ENCODE data around the gene UBE2C. TPM values are rescaled to one million over a fixed set of nuclear protein-coding genes. Genes with fewer than 3 reads are reported as not detected.

UBE2C gene
- total RNA-seq, 1 donor from 2014 or later: 3.5 TPM

DNA sequence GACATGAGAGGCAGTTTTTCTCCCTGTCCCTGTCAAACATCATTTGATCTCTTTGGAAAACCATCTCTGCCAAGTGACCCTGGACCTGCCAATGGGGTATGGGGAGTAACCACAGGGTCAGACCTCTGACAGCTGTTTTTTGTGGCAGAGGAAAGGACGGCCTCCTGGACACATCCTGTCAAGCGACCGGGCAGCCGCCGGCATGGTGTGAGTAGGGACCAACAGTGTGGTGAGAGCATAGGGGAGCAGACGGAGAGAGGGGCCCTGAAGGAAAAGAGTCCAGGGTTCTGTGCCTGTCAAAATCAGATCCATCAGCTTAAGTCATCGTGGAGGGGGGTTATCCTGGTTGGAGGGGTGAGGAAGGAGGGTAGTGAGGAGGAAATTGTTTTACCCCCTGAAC lies 10.6 kb upstream of the UBE2C start:
- Histone ChIP-seq H3K27ac (no peak overlapping the region), H3K36me3 (peaks cover 66% of the 10 kb centered on the region), H3K4me1 (peaks cover 8% of the 10 kb centered on the region), H3K27me3 (ENCODE audit: low read depth) (no peaks in the 10 kb centered on the region), H3K9me3 (no peaks in the 10 kb centered on the region), H3K4me3 (no peak overlapping the region)
- intact Hi-C loops (cut with DNase I): no loop called here
- no peak for DNase-seq
- ATAC-seq: no peak
- TF ChIP-seq, protein P1, sequence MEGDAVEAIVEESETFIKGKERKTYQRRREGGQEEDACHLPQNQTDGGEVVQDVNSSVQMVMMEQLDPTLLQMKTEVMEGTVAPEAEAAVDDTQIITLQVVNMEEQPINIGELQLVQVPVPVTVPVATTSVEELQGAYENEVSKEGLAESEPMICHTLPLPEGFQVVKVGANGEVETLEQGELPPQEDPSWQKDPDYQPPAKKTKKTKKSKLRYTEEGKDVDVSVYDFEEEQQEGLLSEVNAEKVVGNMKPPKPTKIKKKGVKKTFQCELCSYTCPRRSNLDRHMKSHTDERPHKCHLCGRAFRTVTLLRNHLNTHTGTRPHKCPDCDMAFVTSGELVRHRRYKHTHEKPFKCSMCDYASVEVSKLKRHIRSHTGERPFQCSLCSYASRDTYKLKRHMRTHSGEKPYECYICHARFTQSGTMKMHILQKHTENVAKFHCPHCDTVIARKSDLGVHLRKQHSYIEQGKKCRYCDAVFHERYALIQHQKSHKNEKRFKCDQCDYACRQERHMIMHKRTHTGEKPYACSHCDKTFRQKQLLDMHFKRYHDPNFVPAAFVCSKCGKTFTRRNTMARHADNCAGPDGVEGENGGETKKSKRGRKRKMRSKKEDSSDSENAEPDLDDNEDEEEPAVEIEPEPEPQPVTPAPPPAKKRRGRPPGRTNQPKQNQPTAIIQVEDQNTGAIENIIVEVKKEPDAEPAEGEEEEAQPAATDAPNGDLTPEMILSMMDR (IDR thresholded peaks at IDR 0.05): no peak

DNA sequence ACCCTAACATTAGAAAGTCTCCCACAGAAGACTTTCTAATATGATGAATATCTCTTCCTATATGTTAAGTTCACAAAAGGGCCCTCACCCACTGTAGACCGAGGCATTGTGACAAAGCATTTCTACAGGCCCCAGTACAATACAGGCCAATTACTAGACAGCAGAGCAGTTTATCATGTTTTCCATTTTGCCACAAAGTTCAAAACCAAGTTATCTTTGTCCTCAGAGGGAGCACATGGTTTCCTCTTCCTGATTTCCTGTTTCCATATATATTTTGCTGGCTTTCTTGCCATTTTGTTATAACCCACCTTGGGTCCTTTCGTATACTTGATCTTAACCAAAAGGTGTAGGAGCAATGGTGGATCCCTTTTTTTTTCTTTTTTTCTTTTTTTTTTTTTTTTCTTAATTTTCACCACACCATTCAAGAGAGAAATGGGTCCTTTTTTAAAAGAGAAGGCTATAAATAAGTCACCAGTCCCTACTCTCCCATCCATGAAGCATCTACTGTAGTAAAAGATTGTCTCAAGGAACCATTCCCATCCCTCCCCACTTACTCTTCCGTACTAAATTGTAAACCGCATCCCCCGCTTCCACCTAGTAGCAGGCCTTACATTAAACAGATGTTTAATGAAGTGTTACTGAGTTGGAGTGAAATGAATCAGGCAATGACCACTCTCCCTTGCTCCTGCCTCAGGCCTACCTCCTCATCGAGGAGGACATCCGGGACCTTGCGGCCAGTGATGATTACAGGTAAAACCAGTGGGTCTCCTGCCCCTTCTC lies 2.1 kb upstream of the UBE2C start:
- intact Hi-C loops (cut with DNase I): no loop called here
- peaks cover 63% of the 10 kb centered on the region for H3K36me3 ChIP-seq
- H3K27me3 ChIP-seq (ENCODE audit: low read depth): no peaks in the 10 kb centered on the region
- peaks cover 9% of the 10 kb centered on the region for H3K4me1 ChIP-seq
- TF ChIP-seq, protein P1 (IDR thresholded peaks at IDR 0.05): no peak
- no peak for DNase-seq
- no peaks in the 10 kb centered on the region for H3K9me3 ChIP-seq
- H3K4me3 ChIP-seq: no peak overlapping the region
- H3K27ac ChIP-seq: no peak overlapping the region
- ATAC-seq: no peak

DNA sequence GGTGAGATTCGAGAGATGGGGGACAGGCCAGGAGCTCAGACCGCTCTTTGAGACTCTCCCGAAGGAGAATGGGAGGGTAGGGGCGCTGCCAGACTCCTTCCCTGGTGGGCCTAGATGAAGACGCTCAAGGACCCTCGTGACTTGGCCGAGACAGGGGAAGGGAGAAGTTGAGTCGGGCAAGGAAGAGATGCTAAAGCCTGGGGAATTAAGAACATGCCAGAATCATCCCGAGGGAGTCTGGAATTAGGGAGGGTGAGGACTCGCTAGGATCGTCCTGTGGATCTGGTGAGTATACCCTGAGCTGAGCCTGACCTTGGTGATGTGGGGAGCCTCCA lies 529 bp downstream of the UBE2C start:
- no peak for ATAC-seq
- intact Hi-C loops (cut with DNase I): no loop called here
- Histone ChIP-seq H3K9me3 (no peaks in the 10 kb centered on the region), H3K4me3 (peak overlapping the region; percentile 63), H3K4me1 (peaks cover 14% of the 10 kb centered on the region), H3K27ac (no peak overlapping the region), H3K36me3 (peaks cover 38% of the 10 kb centered on the region), H3K27me3 (ENCODE audit: low read depth) (no peaks in the 10 kb centered on the region)
- DNase-seq: no peak
- TF ChIP-seq, protein P1 (IDR thresholded peaks at IDR 0.05): no peak

DNA sequence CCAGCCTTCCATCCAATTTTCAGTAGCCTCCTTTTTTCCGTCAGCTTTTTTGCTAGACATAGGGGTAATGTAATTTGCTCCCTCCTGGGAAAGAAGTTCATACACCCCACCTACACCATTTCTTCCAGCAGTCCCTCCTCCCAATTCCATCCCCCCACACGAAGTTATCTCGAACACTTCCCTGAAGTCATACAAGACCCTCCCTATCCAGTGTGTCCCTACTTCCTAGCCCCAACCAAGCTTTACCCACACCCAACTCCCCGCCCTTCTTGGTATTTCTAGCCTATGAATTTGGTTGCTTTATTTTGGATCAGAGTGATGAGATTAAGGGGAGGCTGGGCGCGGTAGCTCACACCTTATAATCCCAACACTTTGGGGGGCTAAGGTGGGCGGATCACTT lies 1.0 kb downstream of the UBE2C start:
- peaks cover 32% of the 10 kb centered on the region for H3K36me3 ChIP-seq
- H3K27me3 ChIP-seq (ENCODE audit: low read depth): no peaks in the 10 kb centered on the region
- no peak for ATAC-seq
- H3K27ac ChIP-seq: no peak overlapping the region
- intact Hi-C loops (cut with DNase I): no loop called here
- H3K4me3 ChIP-seq: no peak overlapping the region
- no peak for DNase-seq
- H3K4me1 ChIP-seq: peaks cover 14% of the 10 kb centered on the region
- no peaks in the 10 kb centered on the region for H3K9me3 ChIP-seq
- TF ChIP-seq, protein P1 (IDR thresholded peaks at IDR 0.05): no peak

DNA sequence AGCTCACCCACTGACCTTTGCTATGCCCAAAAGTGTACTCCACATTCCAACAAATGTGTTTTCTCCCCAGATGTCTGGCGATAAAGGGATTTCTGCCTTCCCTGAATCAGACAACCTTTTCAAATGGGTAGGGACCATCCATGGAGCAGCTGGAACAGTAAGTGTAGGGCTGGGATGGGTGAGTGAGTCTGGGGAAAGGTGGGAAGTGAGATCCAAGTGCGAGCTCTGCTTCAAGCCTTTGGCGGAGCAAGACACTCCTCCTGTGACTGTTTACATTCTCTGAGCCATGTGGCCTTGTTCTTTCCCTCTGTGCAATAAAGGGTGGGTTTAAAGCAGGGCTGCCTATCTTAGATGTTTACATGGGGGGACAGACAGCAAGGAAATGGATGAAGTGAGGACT lies 1.9 kb downstream of the UBE2C start:
- Histone ChIP-seq H3K36me3 (peaks cover 24% of the 10 kb centered on the region), H3K9me3 (no peaks in the 10 kb centered on the region), H3K27me3 (ENCODE audit: low read depth) (no peaks in the 10 kb centered on the region), H3K4me3 (no peak overlapping the region), H3K4me1 (peaks cover 14% of the 10 kb centered on the region), H3K27ac (no peak overlapping the region)
- no peak for ATAC-seq
- no peak for DNase-seq
- TF ChIP-seq, protein P1 (IDR thresholded peaks at IDR 0.05): no peak
- intact Hi-C loops (cut with DNase I): no loop called here
